Neuronal stem cell (in vitro differentiated cells): ENCODE results near the gene SHISA7.

Experiments used
- DNase-seq: peaks from one replicate; pipeline ENCODE4 v3.0.0-alpha.2; 2013; ENCODE audit warnings: low spot score
- H2AFZ ChIP-seq: one replicate; pipeline ENCODE4 v1.6.1; 2013; ENCODE audit warnings: mild to moderate bottlenecking, low read length, inconsistent platforms
- H2AK5ac ChIP-seq: 2 replicates; pipeline ENCODE4 v1.6.1; 2013; ENCODE audit warnings: low read depth, mild to moderate bottlenecking, inconsistent platforms, low read length, moderate library complexity, mixed read lengths
- H2BK120ac ChIP-seq: 2 replicates; pipeline ENCODE4 v1.6.1; 2013; ENCODE audit warnings: low read depth, mild to moderate bottlenecking, inconsistent platforms, low read length, moderate library complexity, mixed read lengths
- H2BK12ac ChIP-seq: one replicate; pipeline ENCODE4 v1.6.1; 2013; ENCODE audit warnings: low read length, inconsistent platforms
- H2BK15ac ChIP-seq: 2 replicates; pipeline ENCODE4 v1.6.1; 2013; ENCODE audit warnings: mild to moderate bottlenecking, low read length, inconsistent platforms, mixed read lengths
- H2BK5ac ChIP-seq: one replicate; pipeline ENCODE4 v1.6.1; 2013; ENCODE audit warnings: inconsistent platforms, mild to moderate bottlenecking, low read length, moderate library complexity
- H3K14ac ChIP-seq: one replicate; pipeline ENCODE4 v1.6.1; 2013; ENCODE audit warnings: low read length, inconsistent platforms
- H3K18ac ChIP-seq: 2 replicates; pipeline ENCODE4 v1.6.1; 2013; ENCODE audit warnings: low read length, inconsistent platforms
- H3K23ac ChIP-seq: 2 replicates; pipeline ENCODE4 v1.6.1; 2013; ENCODE audit warnings: low read depth, mild to moderate bottlenecking, mixed read lengths, low read length, inconsistent platforms; ENCODE audit not compliant: poor library complexity
- H3K27ac ChIP-seq: replicated peaks from 3 replicates; pipeline ENCODE4 v1.5.1; 2013; ENCODE audit warnings: low read length, inconsistent platforms
- H3K27me3 ChIP-seq, 3 experiments: 2 replicates each; pipeline ENCODE4 v1.6.1; 2013; ENCODE audit warnings: low read length in 3 of 3, mild to moderate bottlenecking in 2 of 3, inconsistent platforms in 1 of 3, low read depth in 1 of 3, mixed read lengths in 1 of 3, moderate library complexity in 1 of 3; ENCODE audit not compliant: control insufficient read depth in 3 of 3, insufficient read depth in 3 of 3
- H3K36me3 ChIP-seq, 2 donors: replicated peaks in 1 of 2; 2 replicates each; pipeline ENCODE4 v1.6.1; 2013; ENCODE audit warnings: low read length in 2 of 2; ENCODE audit not compliant: control insufficient read depth in 2 of 2, insufficient read depth in 2 of 2
- H3K4ac ChIP-seq: 2 replicates; pipeline ENCODE4 v1.6.1; 2013; ENCODE audit warnings: inconsistent platforms, mild to moderate bottlenecking, low read length, moderate library complexity
- H3K4me1 ChIP-seq, 2 donors: 1 replicate in 1 of 2; 2 replicates in 1 of 2; pipeline ENCODE4 v1.6.1; 2013; ENCODE audit warnings: low read length in 2 of 2, low read depth in 1 of 2; ENCODE audit not compliant: control insufficient read depth in 2 of 2, insufficient read depth in 1 of 2
- H3K4me2 ChIP-seq: one replicate; pipeline ENCODE4 v1.6.1; 2013; ENCODE audit warnings: mild to moderate bottlenecking, low read length, inconsistent platforms; ENCODE audit not compliant: insufficient read depth, poor library complexity, severe bottlenecking
- H3K4me3 ChIP-seq, 2 donors: 2 replicates each; pipeline ENCODE4 v1.5.1; 2013; ENCODE audit warnings: low read length in 2 of 2, mild to moderate bottlenecking in 2 of 2, inconsistent platforms in 1 of 2, moderate library complexity in 1 of 2
- H3K79me1 ChIP-seq: one replicate; pipeline ENCODE4 v1.6.1; 2013; ENCODE audit warnings: low read depth, mild to moderate bottlenecking, inconsistent platforms, low read length, moderate library complexity
- H3K9ac ChIP-seq: one replicate; pipeline ENCODE4 v1.6.1; 2013; ENCODE audit warnings: mild to moderate bottlenecking, low read depth, low read length, inconsistent platforms; ENCODE audit not compliant: poor library complexity
- H3K9me3 ChIP-seq, 2 donors: replicated peaks in 1 of 2; 2 replicates each; pipeline versions ENCODE3 to v1.6.1; 2013; ENCODE audit warnings: low read length in 2 of 2, mild to moderate bottlenecking in 2 of 2, inconsistent platforms in 1 of 2, low read depth in 1 of 2, mixed read lengths in 1 of 2, moderate library complexity in 1 of 2; ENCODE audit not compliant: control insufficient read depth in 2 of 2, insufficient read depth in 1 of 2
- H4K8ac ChIP-seq: one replicate; pipeline ENCODE4 v1.6.1; 2013; ENCODE audit warnings: low read depth, mild to moderate bottlenecking, inconsistent platforms, low read length, moderate library complexity
- H4K91ac ChIP-seq: one replicate; pipeline ENCODE4 v1.6.1; 2013; ENCODE audit warnings: low read length, low read depth, mild to moderate bottlenecking, inconsistent platforms; ENCODE audit not compliant: poor library complexity
- WGBS, 2 donors: extraction: QIAGEN DNeasy Blood & Tissue Kit; methylation state at CpG; one replicate each; pipeline ENCODE4 v1.1.7; 2013; ENCODE audit warnings: missing lambda C conversion rate in 2 of 2, mixed read lengths in 1 of 2; ENCODE audit not compliant: insufficient read length in 2 of 2, insufficient replicate concordance in 1 of 2; ENCODE audit errors: extremely low coverage in 2 of 2; 5-methylcytosine and 5-hydroxymethylcytosine counted together

Gene SHISA7

DNA sequence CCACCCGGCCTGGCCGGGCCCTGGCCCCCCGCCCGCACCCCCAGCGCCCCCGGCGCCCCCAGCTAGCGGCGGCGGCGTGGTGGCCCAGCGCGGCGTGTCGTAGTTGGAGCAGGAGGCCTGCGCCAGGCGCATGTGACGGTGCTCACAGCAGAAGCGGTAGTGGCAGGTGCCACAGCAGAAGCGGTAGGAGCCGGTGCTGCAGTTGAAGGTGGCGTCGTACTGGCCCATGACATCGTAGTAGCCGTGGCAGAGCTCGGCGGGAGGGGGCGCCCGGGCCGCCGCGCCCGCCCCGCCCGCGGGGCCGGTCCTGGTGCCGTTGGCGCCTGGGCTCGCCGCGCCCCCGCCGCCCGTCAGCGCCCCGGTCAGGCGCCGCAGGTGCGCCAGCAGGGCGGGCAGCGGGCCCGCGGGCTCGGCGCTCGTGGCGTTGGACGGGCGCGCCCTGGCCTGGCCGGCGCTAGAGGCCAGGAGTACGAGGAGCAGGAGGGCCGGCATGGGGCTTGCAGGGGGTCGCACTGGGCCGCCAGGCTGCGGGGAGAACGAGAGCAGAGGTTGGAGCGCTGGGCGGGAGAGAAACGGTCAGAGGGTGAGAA, 633 bp downstream of the SHISA7 start:
- no peak overlapping the region for H3K9ac ChIP-seq
- WGBS, 2 donors = no CpG with 5 or more reads among the region's 72 CpGs
- no peak overlapping the region for H2BK5ac ChIP-seq
- H3K4me2 ChIP-seq = peak overlapping the region; percentile 38
- no peak overlapping the region for H4K91ac ChIP-seq
- no peak overlapping the region for H4K8ac ChIP-seq
- H3K79me1 ChIP-seq = peaks cover 2% of the 10 kb centered on the region
- H3K23ac ChIP-seq = no peak overlapping the region
- H2AFZ ChIP-seq = peak overlapping the region; percentile 71
- no peak overlapping the region for H2BK120ac ChIP-seq
- no peak overlapping the region for H2AK5ac ChIP-seq
- no peak for DNase-seq
- no peak overlapping the region for H2BK15ac ChIP-seq
- H3K27ac ChIP-seq = no peak overlapping the region
- H3K36me3 ChIP-seq = no peaks in the 10 kb centered on the region
- H3K4me1 ChIP-seq = peaks cover 6 to 15% of the 10 kb centered on the region in 2 donors
- no peak overlapping the region for H3K14ac ChIP-seq
- H3K9me3 ChIP-seq = peaks cover 0 to 2% of the 10 kb centered on the region in 2 donors
- no peak overlapping the region for H2BK12ac ChIP-seq
- H3K18ac ChIP-seq = no peak overlapping the region
- peaks cover 32 to 87% (median 78%) of the 10 kb centered on the region in 3 experiments for H3K27me3 ChIP-seq
- H3K4me3 ChIP-seq = no peak overlapping the region
- no peak overlapping the region for H3K4ac ChIP-seq

DNA sequence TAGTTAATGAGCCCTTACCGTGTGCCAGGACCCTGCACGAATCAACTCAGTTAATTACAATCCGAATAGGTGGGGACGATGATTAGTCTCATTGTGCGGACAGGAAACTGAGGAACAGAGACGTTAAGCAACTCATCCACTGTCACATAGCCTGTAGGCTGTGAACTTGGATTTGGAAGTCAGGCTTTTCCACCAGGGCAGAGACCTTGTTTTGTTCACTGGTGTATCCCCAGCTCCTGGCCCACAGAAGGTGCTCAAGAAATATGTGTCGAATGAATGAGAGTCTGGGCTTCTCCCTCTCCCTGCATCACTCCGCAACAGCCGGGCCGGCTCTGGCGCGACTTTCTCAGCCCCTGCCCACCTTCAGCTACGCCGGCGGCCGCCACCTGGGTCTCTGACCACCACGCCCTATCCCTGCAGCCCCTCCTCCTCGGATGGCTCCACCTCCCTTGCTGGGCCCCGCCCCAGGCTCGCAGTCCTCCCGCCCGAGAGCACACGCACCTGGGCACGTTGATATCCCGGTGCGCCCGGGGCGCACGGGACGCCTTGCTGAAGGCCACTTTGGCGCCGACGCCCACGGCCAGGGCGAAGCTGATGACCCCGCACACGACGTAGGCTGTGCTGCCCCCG, 1.3 kb downstream of the SHISA7 start:
- no peak overlapping the region for H4K91ac ChIP-seq
- peaks cover 32 to 81% (median 72%) of the 10 kb centered on the region in 3 experiments for H3K27me3 ChIP-seq
- no peak overlapping the region for H3K9ac ChIP-seq
- no peak overlapping the region for H4K8ac ChIP-seq
- peaks cover 0 to 2% of the 10 kb centered on the region in 2 donors for H3K9me3 ChIP-seq
- no peak overlapping the region for H2AFZ ChIP-seq
- no peak overlapping the region for H3K4ac ChIP-seq
- H3K4me2 ChIP-seq = no peak overlapping the region
- no peak overlapping the region for H3K4me3 ChIP-seq
- H2BK12ac ChIP-seq = no peak overlapping the region
- no peak overlapping the region for H3K14ac ChIP-seq
- H3K79me1 ChIP-seq = peaks cover 2% of the 10 kb centered on the region
- no peak overlapping the region for H3K27ac ChIP-seq
- H3K4me1 ChIP-seq = peaks cover 6 to 15% of the 10 kb centered on the region in 2 donors
- H2BK5ac ChIP-seq = no peak overlapping the region
- H2AK5ac ChIP-seq = no peak overlapping the region
- H2BK120ac ChIP-seq = no peak overlapping the region
- H3K23ac ChIP-seq = no peak overlapping the region
- H3K18ac ChIP-seq = peak overlapping the region; percentile 55
- WGBS, 2 donors = no CpG with 5 or more reads among the region's 39 CpGs
- no peak overlapping the region for H2BK15ac ChIP-seq
- no peaks in the 10 kb centered on the region for H3K36me3 ChIP-seq
- no peak for DNase-seq

GRCh38 chr19:55441319-55441691, 1.8 kb downstream of the SHISA7 start:
- H2BK15ac ChIP-seq = no peak overlapping the region
- H3K36me3 ChIP-seq = no peaks in the 10 kb centered on the region
- no peak overlapping the region for H3K14ac ChIP-seq
- peaks cover 2% of the 10 kb centered on the region for H3K79me1 ChIP-seq
- H3K4me3 ChIP-seq = no peak overlapping the region
- peaks cover 0 to 2% of the 10 kb centered on the region in 2 donors for H3K9me3 ChIP-seq
- H3K27me3 ChIP-seq = peaks cover 32 to 78% (median 68%) of the 10 kb centered on the region in 3 experiments
- no CpG with 5 or more reads among the region's 21 CpGs for WGBS, 2 donors
- no peak overlapping the region for H3K4me2 ChIP-seq
- no peak overlapping the region for H4K8ac ChIP-seq
- no peak for DNase-seq
- H3K4me1 ChIP-seq = peaks cover 6 to 15% of the 10 kb centered on the region in 2 donors
- H2AFZ ChIP-seq = no peak overlapping the region
- no peak overlapping the region for H2AK5ac ChIP-seq
- no peak overlapping the region for H3K27ac ChIP-seq
- peak overlapping the region; percentile 6 for H3K18ac ChIP-seq
- H3K9ac ChIP-seq = no peak overlapping the region
- no peak overlapping the region for H3K4ac ChIP-seq
- H2BK12ac ChIP-seq = no peak overlapping the region
- H2BK120ac ChIP-seq = no peak overlapping the region
- no peak overlapping the region for H2BK5ac ChIP-seq
- no peak overlapping the region for H4K91ac ChIP-seq
- H3K23ac ChIP-seq = no peak overlapping the region

- H3K4ac ChIP-seq = no peak overlapping the region
- no peak overlapping the region for H2BK120ac ChIP-seq
- no peak overlapping the region for H2BK15ac ChIP-seq
- no CpG with 5 or more reads among the region's 39 CpGs for WGBS, 2 donors
- H3K27ac ChIP-seq = no peak overlapping the region
- peak overlapping the region; percentile 19 for H3K4me2 ChIP-seq
- no peak overlapping the region for H4K8ac ChIP-seq
- peak overlapping the region; percentile 85 for H3K23ac ChIP-seq
- H4K91ac ChIP-seq = no peak overlapping the region
- H2AK5ac ChIP-seq = peak overlapping the region; percentile 5
- H3K9ac ChIP-seq = no peak overlapping the region
- H2AFZ ChIP-seq = no peak overlapping the region
- H3K27me3 ChIP-seq = peaks cover 32 to 74% (median 65%) of the 10 kb centered on the region in 3 experiments
- no peaks in the 10 kb centered on the region for H3K36me3 ChIP-seq
- H3K4me1 ChIP-seq = peaks cover 6 to 15% of the 10 kb centered on the region in 2 donors
- H2BK12ac ChIP-seq = no peak overlapping the region
- no peak overlapping the region for H3K14ac ChIP-seq
- H3K18ac ChIP-seq = peak overlapping the region; percentile 27
- H3K9me3 ChIP-seq = peaks cover 0 to 2% of the 10 kb centered on the region in 2 donors
- H2BK5ac ChIP-seq = no peak overlapping the region
- peaks cover 2% of the 10 kb centered on the region for H3K79me1 ChIP-seq
- H3K4me3 ChIP-seq = no peak overlapping the region
- no peak for DNase-seq
Observed at GRCh38 chr19:55440411-55441105, 2.5 kb downstream of the SHISA7 start.
